ENCODE data around the gene GOLGA6B.
"Not testable (repeated sequence)": the region's sequence is repeated elsewhere in the genome, so short reads cannot be mapped to it uniquely, and the experiment has no call there.

The GOLGA6B gene

DNA sequence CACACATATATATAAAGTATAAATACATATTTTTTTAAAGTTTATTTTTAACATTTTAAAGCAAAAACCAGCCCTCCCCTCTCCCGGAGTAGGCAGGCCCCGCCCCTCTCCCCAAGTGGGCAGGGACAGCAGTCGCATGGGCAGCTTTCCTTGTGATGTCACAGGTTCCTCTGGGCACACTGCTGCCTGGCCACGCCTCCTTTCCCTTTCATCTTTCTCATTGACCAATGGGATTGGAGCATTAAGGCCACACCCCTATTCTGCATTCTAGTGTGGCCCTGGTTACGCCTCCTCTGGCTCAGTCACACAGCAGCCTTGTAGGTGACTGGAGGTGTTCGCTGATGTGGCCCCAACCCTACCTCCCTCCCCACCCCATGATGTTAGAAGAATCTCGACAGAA, at the start of gene GOLGA6B:
Gene GOLGA6B, plus strand, starts transcription at position 301 of the 400 bp plus-strand sequence. Its CDS starts 41 bp downstream, at position 342.
- not testable (repeated sequence) for DNase-seq

DNA sequence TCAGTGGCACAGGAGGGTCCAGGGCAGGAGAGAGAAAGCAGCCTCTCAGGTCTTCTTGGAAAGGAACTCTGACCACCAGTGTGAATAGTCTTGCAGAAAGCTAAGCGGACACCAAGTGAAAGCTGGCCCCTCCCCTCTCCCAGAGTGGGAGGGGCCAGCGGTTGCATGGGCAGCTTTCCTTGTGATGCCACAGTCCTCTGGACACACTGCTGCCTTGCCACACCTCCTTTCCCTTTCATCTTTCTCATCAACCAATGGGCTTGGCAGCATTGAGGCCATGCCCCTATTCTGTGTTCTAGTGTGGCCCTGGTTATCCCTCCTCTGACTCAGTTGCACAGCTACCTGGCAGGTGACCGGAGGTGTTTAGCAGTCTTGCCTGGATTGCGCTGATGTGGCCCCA, 49.7 kb upstream of the GOLGA6B start:
- DNase-seq: peak; percentile 14

GRCh38 chr15:72608084-72608483, 46.4 kb upstream of the GOLGA6B start:
- not testable (repeated sequence) for DNase-seq

- no peak for DNase-seq
Measured at GRCh38 chr15:72609862-72610261, 44.6 kb upstream of the GOLGA6B start.

DNA sequence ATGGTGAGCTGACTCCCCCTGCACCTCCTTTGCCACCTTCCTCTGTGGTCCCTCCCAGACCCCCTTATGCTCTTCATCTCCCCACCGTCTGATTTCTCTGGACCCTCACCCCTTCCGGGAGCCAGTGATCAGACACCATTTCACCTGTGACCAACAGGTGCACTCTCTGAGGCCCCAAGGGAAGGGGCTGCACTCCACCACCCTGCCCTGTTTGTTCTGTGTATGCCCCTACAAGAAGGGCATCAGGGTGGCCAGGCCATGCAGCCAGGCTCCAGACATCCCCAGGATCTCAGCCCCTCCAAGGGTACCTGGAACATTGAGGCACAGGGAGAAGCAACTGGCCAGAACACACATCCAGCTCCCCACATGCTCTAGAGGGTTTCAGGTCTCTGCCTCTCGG, 42.2 kb upstream of the GOLGA6B start:
- not testable (repeated sequence) for DNase-seq

DNA sequence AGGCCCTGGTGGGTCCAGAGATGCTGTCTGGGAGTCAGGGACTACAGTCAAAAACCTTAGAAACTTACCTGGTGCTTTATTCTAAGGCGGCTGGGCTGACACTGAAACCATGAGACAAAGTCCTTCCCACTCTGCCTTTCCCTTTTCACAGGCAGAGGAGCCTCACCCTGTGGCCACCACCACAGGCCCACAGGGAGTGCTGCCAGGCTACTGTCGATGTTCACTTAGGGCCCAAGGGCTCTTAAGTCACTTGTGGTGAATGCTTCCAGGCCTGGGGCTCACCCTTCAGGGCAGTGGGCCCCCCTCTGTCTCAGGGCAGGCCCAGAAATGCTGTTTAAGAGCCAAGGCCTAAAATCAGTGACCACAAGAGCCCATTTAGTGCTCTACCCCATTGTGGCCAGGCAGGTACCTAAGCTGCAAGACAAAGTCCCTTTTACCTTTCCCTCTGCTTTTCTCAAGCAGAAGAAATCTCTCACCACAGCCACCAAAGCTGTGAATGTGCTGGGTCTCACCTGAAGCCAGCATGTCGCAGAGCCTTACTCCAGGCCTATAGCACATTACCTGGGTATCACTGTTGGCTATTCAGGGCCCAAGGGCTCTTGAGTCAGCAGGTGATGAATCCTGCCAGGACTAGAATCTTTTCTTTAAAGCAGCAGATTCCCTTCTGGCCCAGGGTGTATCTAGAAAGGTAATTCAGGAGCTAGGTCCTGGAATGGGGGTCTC, 39.5 kb upstream of the GOLGA6B start:
- DNase-seq: no peak

DNA sequence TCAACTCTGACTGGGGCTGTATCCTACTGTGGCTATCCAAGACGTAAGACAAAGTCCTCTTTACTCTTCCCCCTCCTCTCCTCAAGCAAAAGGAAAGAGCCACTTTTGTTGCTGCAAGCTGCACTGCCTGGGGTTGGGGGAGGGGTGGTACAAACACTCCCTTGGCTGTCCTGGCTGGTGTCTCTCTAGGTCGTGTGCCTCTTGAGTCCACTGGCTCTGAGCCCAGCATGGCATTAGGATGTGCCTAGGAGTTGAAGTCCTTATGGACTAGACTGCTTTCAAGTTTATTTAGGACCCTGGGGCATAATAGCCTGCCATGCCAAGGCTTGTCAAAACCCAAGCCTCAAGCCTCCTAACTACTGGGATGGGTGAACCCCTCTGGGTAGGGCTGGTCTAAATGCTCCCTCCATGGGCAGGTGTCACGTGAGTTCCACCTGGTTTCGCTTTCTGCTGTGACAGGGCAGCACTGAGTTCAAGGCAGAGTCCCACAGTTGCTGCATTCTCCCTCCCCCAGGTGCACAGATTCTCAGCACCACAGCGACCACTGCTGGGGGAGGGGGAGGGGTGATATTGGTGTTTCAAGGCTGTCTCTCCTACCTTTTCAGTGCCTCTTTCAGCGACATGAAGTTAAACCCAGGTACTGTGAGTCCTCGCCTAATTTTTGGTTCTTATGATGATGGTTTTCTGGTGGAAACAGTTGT, 38.8 kb upstream of the GOLGA6B start:
- DNase-seq: not testable (repeated sequence)

GRCh38 chr15:72616491-72617210, 37.8 kb upstream of the GOLGA6B start:
- no peak for DNase-seq

DNA sequence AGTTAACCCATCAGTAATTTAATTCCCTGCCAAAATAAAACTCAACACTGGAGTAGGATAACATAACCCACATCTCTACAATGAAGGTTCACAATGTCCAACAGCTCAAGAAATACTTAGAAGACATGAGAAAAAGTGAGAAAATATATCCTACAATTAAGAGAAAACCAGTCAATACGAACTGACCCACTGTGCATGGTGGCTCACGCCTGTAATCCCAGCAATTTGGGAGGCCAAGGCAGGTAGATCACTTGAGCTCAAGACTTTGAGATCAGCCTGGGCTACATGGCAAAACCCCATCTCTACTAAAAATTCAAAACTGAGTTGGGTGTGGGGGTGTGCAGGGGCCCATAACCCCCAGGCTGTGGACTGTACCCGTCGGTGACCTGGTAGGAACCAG, 30.6 kb upstream of the GOLGA6B start:
- DNase-seq: not testable (repeated sequence)

GRCh38 chr15:72626153-72626552, 28.3 kb upstream of the GOLGA6B start:
- DNase-seq: not testable (repeated sequence)

- peak; percentile 9 for DNase-seq
Measured at GRCh38 chr15:72628249-72629067, 26.0 kb upstream of the GOLGA6B start.

GRCh38 chr15:72629068-72629570, 25.4 kb upstream of the GOLGA6B start:
- DNase-seq: not testable (repeated sequence)

- DNase-seq: peak; percentile 83
Measured at GRCh38 chr15:72636519-72637282, 17.8 kb upstream of the GOLGA6B start.

DNA sequence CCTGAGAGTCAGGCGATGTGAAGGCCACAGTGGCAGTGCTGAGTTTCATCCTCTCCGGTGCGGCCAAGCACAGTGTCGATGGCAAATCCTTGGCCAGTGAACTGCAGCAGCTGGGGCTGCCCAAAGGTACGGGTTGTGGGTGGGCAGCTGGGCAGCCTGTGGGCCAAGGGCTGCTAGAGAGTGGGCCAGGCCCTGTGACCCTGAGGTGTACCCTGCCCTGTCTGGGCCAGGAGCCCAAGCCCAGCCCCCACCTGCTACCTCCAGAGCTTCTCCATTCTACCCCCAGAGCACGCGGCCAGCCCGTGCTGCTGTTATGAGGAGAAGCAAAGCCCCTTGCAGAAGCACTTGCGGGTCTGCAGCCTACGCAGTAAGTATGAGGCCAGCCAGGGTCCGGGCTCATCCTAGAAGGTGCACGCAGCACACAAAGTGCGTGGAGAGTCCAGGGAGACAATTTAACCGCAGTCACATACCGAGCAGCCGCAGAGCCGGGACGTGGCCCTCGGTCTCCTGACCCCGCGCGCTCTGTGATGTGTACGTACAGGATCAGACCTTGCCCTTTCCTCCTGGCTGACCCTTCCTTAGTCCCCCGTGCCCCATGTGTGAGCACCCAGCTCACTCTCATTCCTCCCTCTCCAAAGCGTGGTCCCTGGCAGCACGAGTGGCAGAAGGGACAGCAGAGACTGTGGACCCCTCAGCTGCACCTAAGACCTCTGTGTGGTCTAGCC, 14.6 kb upstream of the GOLGA6B start:
- DNase-seq: not testable (repeated sequence)

DNA sequence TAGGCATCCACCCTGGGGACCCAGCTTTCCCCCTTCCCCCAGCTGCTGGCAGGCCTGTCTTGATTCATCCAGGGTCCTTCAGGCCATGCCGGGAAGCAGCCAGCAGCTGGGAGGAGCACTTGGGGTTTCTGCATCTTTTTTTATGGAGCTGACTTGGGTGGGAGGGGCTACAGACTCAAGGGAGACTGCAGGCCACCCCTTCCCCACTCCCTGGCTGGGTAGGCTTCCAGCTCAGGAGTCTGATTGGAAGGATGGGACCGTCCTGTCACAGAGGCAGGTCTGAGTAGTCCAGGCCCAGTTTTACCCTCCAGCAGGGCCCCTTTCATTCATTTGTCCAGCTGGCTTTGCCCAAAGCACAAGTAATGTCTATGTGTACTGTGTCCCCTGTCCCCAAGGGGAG, 12.2 kb upstream of the GOLGA6B start:
- not testable (repeated sequence) for DNase-seq

GRCh38 chr15:72648631-72649253, 5.8 kb upstream of the GOLGA6B start:
- not testable (repeated sequence) for DNase-seq

DNA sequence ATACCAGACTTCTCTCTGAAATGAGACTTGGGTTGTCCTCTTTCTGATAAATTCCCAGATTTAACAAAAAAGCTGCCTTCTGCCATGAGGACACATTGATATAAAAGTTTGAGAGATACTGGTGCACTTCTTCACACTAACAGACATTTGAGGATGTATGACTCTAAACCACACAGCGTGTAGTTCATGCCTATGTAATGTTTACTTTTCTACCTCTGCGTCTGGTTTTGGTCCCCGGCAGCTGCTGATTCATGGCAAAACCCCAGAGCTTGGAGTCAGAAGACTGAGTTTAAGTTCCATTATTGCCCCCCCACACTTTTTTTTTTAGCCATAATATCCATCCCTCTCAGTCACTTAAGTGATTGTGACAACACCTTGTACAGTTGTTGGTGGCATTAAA, 1.5 kb downstream of the GOLGA6B start:
- not testable (repeated sequence) for DNase-seq

- not testable (repeated sequence) for DNase-seq
Measured at GRCh38 chr15:72661081-72661480, 6.6 kb downstream of the GOLGA6B start.

DNA sequence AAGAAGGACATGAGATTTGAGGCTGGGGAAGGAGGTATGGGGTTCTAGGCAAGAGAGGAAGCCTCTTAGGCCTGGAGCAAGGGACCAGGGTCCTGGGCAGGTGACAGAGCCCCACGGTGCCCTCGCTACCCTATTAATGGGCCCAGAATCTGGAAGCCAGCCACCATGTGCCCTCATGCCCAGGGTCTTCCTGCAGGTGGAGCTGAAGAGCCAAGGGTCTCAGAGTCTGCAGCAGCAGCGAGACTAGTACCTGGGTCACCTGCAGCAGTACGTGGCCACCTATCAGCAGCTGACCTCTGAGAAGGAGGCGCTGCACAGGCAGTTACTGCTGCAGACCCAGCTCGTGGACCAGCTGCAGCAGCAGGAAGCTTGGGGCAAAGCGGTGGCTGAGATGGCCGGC, 9.4 kb downstream of the GOLGA6B start:
- DNase-seq: not testable (repeated sequence)

DNA sequence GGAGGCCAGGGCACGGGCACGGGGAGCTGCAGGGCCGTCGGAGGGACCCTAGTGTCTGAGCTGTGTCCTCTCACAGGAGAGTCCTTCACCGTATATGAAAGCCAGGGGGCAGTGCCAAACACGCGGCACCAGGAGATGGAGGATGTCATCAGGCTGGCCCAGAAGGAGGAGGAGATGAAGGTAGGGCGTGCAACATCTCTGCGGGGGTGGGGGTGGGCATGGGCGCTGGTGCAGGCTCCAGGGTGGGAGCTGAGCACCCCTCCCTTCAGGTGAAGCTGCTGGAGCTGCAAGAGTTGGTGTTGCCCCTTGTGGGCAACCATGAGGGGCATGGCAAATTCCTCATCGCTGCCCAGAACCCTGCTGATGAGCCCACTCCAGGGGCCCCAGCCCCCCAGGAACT, 11.2 kb downstream of the GOLGA6B start:
- not testable (repeated sequence) for DNase-seq
